GM12875 (cell line): ENCODE results near the gene RPS8.
A peak's percentile ranks its signal among the peaks of the same experiment; 100 is the strongest.

ENCODE experiments used
- H3K4me3 ChIP-seq: one replicate; pipeline ENCODE4 v1.5.1; 2011; ENCODE audit warnings: low read depth, low read length, control low read depth
- TF ChIP-seq, protein P1 (sequence below): IDR thresholded peaks from 2 replicates; pipeline ENCODE4 v1.5.1; 2011; ENCODE audit warnings: low read depth, mild to moderate bottlenecking, control low read depth, inconsistent platforms, low read length, moderate library complexity, borderline replicate concordance; ENCODE audit not compliant: insufficient read depth

RPS8 gene

GRCh38 chr1:44775078-44775929 is at the start of gene RPS8:
RPS8 (plus strand) TSS chr1:44775540; CDS start chr1:44775597, 57 bp downstream.
- peak within 1 kb of the TSS; percentile 98 for H3K4me3 ChIP-seq
- TF ChIP-seq, protein P1, sequence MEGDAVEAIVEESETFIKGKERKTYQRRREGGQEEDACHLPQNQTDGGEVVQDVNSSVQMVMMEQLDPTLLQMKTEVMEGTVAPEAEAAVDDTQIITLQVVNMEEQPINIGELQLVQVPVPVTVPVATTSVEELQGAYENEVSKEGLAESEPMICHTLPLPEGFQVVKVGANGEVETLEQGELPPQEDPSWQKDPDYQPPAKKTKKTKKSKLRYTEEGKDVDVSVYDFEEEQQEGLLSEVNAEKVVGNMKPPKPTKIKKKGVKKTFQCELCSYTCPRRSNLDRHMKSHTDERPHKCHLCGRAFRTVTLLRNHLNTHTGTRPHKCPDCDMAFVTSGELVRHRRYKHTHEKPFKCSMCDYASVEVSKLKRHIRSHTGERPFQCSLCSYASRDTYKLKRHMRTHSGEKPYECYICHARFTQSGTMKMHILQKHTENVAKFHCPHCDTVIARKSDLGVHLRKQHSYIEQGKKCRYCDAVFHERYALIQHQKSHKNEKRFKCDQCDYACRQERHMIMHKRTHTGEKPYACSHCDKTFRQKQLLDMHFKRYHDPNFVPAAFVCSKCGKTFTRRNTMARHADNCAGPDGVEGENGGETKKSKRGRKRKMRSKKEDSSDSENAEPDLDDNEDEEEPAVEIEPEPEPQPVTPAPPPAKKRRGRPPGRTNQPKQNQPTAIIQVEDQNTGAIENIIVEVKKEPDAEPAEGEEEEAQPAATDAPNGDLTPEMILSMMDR, result no peak

DNA sequence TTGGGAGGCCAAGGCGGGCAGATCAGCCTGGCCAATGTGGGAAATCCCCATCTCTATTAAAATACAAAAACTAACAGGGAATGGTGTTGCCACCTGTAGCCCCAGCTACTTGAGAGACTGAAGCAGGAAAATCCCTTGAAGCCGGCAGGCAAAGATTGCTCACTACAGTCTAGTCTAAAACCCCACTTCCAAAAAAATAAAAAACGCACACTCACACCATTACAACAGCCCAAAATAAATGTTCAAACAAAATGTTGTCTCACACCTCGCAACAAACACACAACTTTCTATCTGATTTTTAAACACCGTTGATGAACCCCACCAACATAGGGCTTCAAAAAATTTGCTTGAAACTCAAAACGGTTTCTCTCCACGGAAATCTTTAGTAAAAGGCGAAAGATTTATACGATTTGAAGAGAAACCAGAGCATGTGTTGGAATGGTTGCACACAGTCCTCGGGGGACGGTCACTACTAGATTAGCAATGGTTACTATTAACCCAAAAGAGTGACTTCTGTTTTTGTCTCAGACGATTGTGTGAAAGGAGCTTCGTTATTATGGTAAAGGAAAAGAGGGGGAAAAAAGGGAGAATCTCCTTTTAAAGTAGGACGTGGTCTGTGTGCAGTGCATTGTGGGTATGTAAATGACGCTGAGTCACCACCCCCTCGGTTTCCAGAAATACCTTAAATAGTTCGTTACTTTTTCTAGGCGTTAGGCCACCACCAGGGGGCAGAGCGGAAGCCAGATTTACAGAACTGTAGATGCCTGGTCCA is 44.4 kb upstream of the RPS8 start, which contains the start of gene RNU5D-1:
Gene RNU5D-1, minus strand, starts transcription at position 430 of the 772 bp plus-strand sequence.
- H3K4me3 ChIP-seq, result no peak within 1 kb of the TSS
- TF ChIP-seq, protein P1, result peak; percentile 75

DNA sequence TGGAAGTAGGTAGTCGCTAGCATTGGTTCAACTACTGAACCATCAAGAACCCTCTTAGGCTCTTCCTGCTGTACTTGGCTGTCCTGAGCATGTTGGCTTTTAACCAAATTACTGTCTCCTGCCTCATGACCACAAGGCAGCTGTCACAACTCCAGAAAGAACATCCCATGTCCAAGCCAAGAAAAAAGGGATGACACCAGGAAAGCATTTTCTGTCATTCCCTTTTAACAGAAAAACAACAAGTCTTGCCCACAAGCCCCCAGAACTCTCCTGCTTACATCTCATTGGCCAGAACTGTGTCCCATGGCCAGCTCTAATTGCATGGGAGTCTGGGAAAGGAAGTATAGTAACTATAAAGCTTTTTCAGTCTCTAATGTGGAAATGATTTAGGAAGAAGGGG is 42.0 kb upstream of the RPS8 start:
- TF ChIP-seq, protein P1, result no peak
- H3K4me3 ChIP-seq, result no peak overlapping the region

- TF ChIP-seq, protein P1, result no peak
Observed at GRCh38 chr1:44733784-44734183, 41.6 kb upstream of the RPS8 start.

GRCh38 chr1:44735992-44736391 is 39.3 kb upstream of the RPS8 start:
- TF ChIP-seq, protein P1, result no peak
- no peak overlapping the region for H3K4me3 ChIP-seq

More at GRCh38 chr1:44733784-44734183, 41.6 kb upstream of the RPS8 start:
- no peak overlapping the region for H3K4me3 ChIP-seq

DNA sequence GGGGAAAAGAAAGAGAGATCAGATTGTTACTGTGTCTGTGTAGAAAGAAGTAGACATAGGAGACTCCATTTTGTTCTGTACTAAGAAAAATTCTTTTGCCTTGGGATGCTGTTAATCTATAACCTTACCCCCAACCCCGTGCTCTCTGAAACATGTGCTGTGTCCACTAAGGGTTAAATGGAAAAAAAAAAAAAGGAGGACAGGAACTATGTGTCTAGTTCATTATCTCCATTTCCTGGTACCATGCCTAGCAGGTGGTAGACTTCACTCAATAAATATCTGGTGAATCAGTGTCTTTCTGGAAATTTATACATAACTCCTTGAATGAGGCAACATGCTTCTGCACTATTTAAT is 36.4 kb upstream of the RPS8 start:
- peak overlapping the region; percentile 71 for H3K4me3 ChIP-seq

DNA sequence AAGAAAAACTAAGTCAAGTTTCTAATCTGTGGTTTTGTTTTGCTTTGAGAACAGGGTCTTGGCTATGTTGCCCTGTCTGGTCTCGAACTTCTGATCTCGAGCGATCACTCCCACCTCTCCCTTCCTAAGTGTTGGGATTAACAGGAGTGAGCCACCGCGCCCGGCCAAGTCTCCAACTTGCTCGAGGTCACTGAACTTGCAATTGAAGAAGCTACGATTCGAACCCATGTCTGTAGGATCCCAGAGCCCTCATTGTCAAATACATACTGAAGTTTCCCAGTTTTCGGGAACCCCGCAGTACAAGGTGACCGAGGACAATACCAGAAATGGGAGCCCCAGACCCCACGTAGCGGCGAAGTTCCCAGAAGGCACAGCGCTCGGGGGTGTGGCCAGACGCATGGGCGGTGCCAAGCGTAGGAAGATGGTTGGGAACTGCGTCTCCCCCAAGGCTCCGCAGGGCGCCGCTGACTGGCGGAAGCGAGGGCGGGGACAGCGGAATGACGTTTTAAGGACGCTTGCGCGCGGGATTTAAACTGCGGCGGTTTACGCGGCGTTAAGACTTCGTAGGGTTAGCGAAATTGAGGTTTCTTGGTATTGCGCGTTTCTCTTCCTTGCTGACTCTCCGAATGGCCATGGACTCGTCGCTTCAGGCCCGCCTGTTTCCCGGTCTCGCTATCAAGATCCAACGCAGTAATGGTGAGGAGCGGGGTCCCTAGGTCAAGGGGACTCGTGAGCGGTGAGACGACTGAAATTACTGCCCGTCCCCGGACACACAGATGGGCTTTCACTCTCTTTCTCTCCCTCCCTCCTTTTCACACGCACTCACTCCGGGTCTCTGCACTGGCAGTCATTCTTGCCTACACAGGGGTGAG is 35.8 kb upstream of the RPS8 start, which contains the start of gene KIF2C:
Gene KIF2C, plus strand, starts transcription at position 531 of the 872 bp plus-strand sequence. Its CDS starts 96 bp downstream, at position 627.
- TF ChIP-seq, protein P1, result no peak
- H3K4me3 ChIP-seq, result peak within 1 kb of the TSS; percentile 71
